Measurements from ENCODE around the gene SCN1A.

GRCh38 chr2:165989851-165990250, 138.0 kb downstream of the SCN1A start:
- no peak for TF ChIP-seq EZH2 (IDR thresholded peaks at IDR 0.05)
- TF ChIP-seq FOXP2 (optimal IDR thresholded peaks at IDR 0.05; ENCODE audit: control extremely low read depth, extremely low read length, insufficient read depth) = no peak
- TF ChIP-seq POLR2AphosphoS5 (IDR thresholded peaks at IDR 0.05; ENCODE audit: borderline replicate concordance, low read depth, low read length) = no peak
